ENCODE measurements around the gene SFXN3. TPM values are rescaled to one million over a fixed set of nuclear protein-coding genes. Genes with fewer than 3 reads are reported as not detected.

Gene SFXN3
- total and polyA plus RNA-seq, 10 of the 15 experiments (the other 5 are each of a cell fraction or from before 2014, with no cell fraction given), result 0.05 to 11.3 (median 1.2) TPM

- TF ChIP-seq, protein P1, sequence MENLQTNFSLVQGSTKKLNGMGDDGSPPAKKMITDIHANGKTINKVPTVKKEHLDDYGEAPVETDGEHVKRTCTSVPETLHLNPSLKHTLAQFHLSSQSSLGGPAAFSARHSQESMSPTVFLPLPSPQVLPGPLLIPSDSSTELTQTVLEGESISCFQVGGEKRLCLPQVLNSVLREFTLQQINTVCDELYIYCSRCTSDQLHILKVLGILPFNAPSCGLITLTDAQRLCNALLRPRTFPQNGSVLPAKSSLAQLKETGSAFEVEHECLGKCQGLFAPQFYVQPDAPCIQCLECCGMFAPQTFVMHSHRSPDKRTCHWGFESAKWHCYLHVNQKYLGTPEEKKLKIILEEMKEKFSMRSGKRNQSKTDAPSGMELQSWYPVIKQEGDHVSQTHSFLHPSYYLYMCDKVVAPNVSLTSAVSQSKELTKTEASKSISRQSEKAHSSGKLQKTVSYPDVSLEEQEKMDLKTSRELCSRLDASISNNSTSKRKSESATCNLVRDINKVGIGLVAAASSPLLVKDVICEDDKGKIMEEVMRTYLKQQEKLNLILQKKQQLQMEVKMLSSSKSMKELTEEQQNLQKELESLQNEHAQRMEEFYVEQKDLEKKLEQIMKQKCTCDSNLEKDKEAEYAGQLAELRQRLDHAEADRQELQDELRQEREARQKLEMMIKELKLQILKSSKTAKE (IDR thresholded peaks at IDR 0.05; ENCODE audit: low read depth, poor library complexity, severe bottlenecking), result peak; percentile 33
- TF ChIP-seq HDGF (IDR thresholded peaks at IDR 0.05), result peak; percentile 87; the same call in 1 of the 2 replicates
- no peak for TF ChIP-seq DPF2 (IDR thresholded peaks at IDR 0.05)
- TF ChIP-seq, protein P2, sequence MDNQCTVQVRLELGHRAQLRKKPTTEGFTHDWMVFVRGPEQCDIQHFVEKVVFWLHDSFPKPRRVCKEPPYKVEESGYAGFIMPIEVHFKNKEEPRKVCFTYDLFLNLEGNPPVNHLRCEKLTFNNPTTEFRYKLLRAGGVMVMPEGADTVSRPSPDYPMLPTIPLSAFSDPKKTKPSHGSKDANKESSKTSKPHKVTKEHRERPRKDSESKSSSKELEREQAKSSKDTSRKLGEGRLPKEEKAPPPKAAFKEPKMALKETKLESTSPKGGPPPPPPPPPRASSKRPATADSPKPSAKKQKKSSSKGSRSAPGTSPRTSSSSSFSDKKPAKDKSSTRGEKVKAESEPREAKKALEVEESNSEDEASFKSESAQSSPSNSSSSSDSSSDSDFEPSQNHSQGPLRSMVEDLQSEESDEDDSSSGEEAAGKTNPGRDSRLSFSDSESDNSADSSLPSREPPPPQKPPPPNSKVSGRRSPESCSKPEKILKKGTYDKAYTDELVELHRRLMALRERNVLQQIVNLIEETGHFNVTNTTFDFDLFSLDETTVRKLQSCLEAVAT (IDR thresholded peaks at IDR 0.05), result peak; percentile 78
- TF ChIP-seq, protein P3, sequence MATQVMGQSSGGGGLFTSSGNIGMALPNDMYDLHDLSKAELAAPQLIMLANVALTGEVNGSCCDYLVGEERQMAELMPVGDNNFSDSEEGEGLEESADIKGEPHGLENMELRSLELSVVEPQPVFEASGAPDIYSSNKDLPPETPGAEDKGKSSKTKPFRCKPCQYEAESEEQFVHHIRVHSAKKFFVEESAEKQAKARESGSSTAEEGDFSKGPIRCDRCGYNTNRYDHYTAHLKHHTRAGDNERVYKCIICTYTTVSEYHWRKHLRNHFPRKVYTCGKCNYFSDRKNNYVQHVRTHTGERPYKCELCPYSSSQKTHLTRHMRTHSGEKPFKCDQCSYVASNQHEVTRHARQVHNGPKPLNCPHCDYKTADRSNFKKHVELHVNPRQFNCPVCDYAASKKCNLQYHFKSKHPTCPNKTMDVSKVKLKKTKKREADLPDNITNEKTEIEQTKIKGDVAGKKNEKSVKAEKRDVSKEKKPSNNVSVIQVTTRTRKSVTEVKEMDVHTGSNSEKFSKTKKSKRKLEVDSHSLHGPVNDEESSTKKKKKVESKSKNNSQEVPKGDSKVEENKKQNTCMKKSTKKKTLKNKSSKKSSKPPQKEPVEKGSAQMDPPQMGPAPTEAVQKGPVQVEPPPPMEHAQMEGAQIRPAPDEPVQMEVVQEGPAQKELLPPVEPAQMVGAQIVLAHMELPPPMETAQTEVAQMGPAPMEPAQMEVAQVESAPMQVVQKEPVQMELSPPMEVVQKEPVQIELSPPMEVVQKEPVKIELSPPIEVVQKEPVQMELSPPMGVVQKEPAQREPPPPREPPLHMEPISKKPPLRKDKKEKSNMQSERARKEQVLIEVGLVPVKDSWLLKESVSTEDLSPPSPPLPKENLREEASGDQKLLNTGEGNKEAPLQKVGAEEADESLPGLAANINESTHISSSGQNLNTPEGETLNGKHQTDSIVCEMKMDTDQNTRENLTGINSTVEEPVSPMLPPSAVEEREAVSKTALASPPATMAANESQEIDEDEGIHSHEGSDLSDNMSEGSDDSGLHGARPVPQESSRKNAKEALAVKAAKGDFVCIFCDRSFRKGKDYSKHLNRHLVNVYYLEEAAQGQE (IDR thresholded peaks at IDR 0.05; ENCODE audit: low read depth, low read length), result no peak
- no peak for TF ChIP-seq BRCA1 (IDR thresholded peaks at IDR 0.05; ENCODE audit: low read depth, low read length)
- peak; percentile 6; the same call in 1 of the 2 replicates for TF ChIP-seq EED (IDR thresholded peaks at IDR 0.05; ENCODE audit: low read depth)
- TF ChIP-seq, protein P4, sequence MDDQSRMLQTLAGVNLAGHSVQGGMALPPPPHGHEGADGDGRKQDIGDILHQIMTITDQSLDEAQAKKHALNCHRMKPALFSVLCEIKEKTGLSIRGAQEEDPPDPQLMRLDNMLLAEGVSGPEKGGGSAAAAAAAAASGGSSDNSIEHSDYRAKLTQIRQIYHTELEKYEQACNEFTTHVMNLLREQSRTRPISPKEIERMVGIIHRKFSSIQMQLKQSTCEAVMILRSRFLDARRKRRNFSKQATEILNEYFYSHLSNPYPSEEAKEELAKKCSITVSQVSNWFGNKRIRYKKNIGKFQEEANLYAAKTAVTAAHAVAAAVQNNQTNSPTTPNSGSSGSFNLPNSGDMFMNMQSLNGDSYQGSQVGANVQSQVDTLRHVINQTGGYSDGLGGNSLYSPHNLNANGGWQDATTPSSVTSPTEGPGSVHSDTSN (IDR thresholded peaks at IDR 0.05; ENCODE audit: insufficient replicate concordance, low read depth, low read length), result no peak
- TF ChIP-seq, protein P5, sequence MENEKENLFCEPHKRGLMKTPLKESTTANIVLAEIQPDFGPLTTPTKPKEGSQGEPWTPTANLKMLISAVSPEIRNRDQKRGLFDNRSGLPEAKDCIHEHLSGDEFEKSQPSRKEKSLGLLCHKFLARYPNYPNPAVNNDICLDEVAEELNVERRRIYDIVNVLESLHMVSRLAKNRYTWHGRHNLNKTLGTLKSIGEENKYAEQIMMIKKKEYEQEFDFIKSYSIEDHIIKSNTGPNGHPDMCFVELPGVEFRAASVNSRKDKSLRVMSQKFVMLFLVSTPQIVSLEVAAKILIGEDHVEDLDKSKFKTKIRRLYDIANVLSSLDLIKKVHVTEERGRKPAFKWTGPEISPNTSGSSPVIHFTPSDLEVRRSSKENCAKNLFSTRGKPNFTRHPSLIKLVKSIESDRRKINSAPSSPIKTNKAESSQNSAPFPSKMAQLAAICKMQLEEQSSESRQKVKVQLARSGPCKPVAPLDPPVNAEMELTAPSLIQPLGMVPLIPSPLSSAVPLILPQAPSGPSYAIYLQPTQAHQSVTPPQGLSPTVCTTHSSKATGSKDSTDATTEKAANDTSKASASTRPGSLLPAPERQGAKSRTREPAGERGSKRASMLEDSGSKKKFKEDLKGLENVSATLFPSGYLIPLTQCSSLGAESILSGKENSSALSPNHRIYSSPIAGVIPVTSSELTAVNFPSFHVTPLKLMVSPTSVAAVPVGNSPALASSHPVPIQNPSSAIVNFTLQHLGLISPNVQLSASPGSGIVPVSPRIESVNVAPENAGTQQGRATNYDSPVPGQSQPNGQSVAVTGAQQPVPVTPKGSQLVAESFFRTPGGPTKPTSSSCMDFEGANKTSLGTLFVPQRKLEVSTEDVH (IDR thresholded peaks at IDR 0.05; ENCODE audit: low read depth, partially characterized antibody), result no peak
- no peak for TF ChIP-seq CREM (IDR thresholded peaks at IDR 0.05; ENCODE audit: low read depth)
- peak; percentile 74 for TF ChIP-seq TCF12 (IDR thresholded peaks at IDR 0.05; ENCODE audit: low read depth, low read length)
These were observed 32.6 kb upstream of the SFXN3 start (continued) for GRCh38 chr10:100998183-100998990.
